K562 (cell line): Measurements from ENCODE around the gene HERPUD2. TPM values are rescaled to one million over a fixed set of nuclear protein-coding genes. Genes with fewer than 3 reads are reported as not detected.
A peak's percentile ranks its signal among the peaks of the same experiment; 100 is the strongest.

ENCODE experiments used
- ATAC-seq: fragments of 200-7000 bp; cut with Tn5 transposase; 3 replicates; pipeline ENCODE4 v1.9.1; 2020; ENCODE audit warnings: moderate library complexity
- BruUV-seq: library from RNA; stranded (reverse); fragments of 400-500 nt; replicated peaks from 2 replicates; lab custom pipeline; 2021; lab: Mats Ljungman, UMichigan
- CTCF ChIA-PET: fragments of 300-600 bp; formaldehyde crosslinking; extraction: SDS; loops from one replicate; lab custom pipeline; 2021; ENCODE audit warnings: low intra/inter-chr PET ratio; lab: Yijun Ruan, JAX
- POLR2A ChIA-PET: fragments of 300-600, 350-650 bp; sonication (Branson Sonifier 250); formaldehyde crosslinking; extraction: SDS; loops from one replicate; lab custom pipeline; 2021; ENCODE audit warnings: antibody characterized with exemption, inconsistent platforms; lab: Yijun Ruan, JAX
- DNase-seq, 4 experiments: peaks; one replicate each; pipeline versions ENCODE4 v3.0.0 to v3.0.0-alpha.2; 2011 to 2018; ENCODE audit warnings: low spot score in 3 of 4, mixed read lengths in 3 of 4; ENCODE audit errors: extremely low read depth in 1 of 4
- FAIRE-seq: peaks from 2 replicates; lab custom pipeline; 2011; peaks lifted over from hg19 to GRCh38; lab: Jason Lieb, UNC
- H2AFZ ChIP-seq: 2 replicates; pipeline ENCODE4 v1.6.0; 2011; ENCODE audit warnings: low read depth, low read length, control low read depth, inconsistent platforms
- H3K27ac ChIP-seq: fragments of 200-600 bp; 3 replicates; pipeline ENCODE4 v1.8.0; 2011; ENCODE audit warnings: low read depth, mild to moderate bottlenecking, control low read depth, inconsistent platforms, low read length, moderate library complexity, mixed read lengths; ENCODE audit errors: extremely low read depth
- H3K27me3 ChIP-seq, 2 experiments: fragments of 300-600 bp in 1 of 2; 2 replicates in 1 of 2; 3 replicates in 1 of 2; pipeline versions ENCODE4 v1.6.0 to v1.8.0; 2011; ENCODE audit warnings: inconsistent platforms in 2 of 2, low read length in 2 of 2, mild to moderate bottlenecking in 1 of 2, mixed read lengths in 1 of 2, moderate library complexity in 1 of 2; ENCODE audit not compliant: control insufficient read depth in 2 of 2, insufficient read depth in 2 of 2
- H3K36me3 ChIP-seq: fragments of 300-600 bp; 3 replicates; pipeline ENCODE4 v1.8.0; 2011; ENCODE audit warnings: mild to moderate bottlenecking, low read length, inconsistent platforms; ENCODE audit not compliant: control insufficient read depth, insufficient read depth
- H3K4me1 ChIP-seq, 2 experiments: fragments of 200-600 bp in 1 of 2; replicated peaks in 1 of 2; 2 replicates in 1 of 2; 3 replicates in 1 of 2; pipeline versions ENCODE4 v1.5.1 to v1.8.0; 2011; ENCODE audit warnings: inconsistent platforms in 2 of 2, low read length in 2 of 2, mild to moderate bottlenecking in 1 of 2, mixed read lengths in 1 of 2, moderate library complexity in 1 of 2; ENCODE audit not compliant: control insufficient read depth in 2 of 2, insufficient read depth in 2 of 2
- H3K4me2 ChIP-seq: 2 replicates; pipeline ENCODE4 v1.6.1; 2011; ENCODE audit warnings: low read length, control low read depth, inconsistent platforms, mixed read lengths; ENCODE audit not compliant: insufficient read depth
- H3K4me3 ChIP-seq: fragments of 200-600 bp; sonication (generic), shearing (Covaris generic); 2 replicates; pipeline ENCODE4 v1.5.1; 2016; ENCODE audit warnings: control low read depth, inconsistent platforms
- H3K79me2 ChIP-seq: fragments of 200-600 bp; 3 replicates; pipeline ENCODE4 v1.8.0; 2011; ENCODE audit warnings: low read length, inconsistent platforms; ENCODE audit not compliant: control insufficient read depth, insufficient read depth
- H3K9ac ChIP-seq, 2 experiments: 2 replicates each; pipeline versions ENCODE4 v1.6.0 to v1.6.1; 2011; ENCODE audit warnings: low read depth in 2 of 2, low read length in 2 of 2, control low read depth in 1 of 2, inconsistent platforms in 1 of 2, mild to moderate bottlenecking in 1 of 2, mixed read lengths in 1 of 2; ENCODE audit not compliant: insufficient read depth in 1 of 2
- H3K9me1 ChIP-seq: one replicate; pipeline ENCODE4 v1.6.0; 2011; ENCODE audit warnings: inconsistent platforms, mild to moderate bottlenecking, low read length, moderate library complexity; ENCODE audit not compliant: control insufficient read depth, insufficient read depth
- H3K9me3 ChIP-seq: replicated peaks from 2 replicates; pipeline ENCODE4 v1.5.1; 2011; ENCODE audit warnings: low read depth, low read length, inconsistent platforms; ENCODE audit not compliant: control insufficient read depth, insufficient read depth
- H4K20me1 ChIP-seq: replicated peaks from 2 replicates; pipeline ENCODE4 v1.6.1; 2011; ENCODE audit warnings: low read length, inconsistent platforms, mixed read lengths; ENCODE audit not compliant: control insufficient read depth, insufficient read depth
- BHLHE40 ChIP-seq: IDR thresholded peaks from 2 replicates; pipeline ENCODE4 v1.6.1; 2011; ENCODE audit warnings: low read length, improper control_type of control experiment
- CBX3 ChIP-seq, 2 experiments: IDR thresholded peaks; 1 replicate in 1 of 2; 2 replicates in 1 of 2; pipeline ENCODE4 v1.6.1; 2012; ENCODE audit warnings: inconsistent platforms in 2 of 2, low read length in 2 of 2, borderline replicate concordance in 1 of 2, control low read depth in 1 of 2
- DACH1 ChIP-seq: fragments of 450-650 bp; IDR thresholded peaks from 2 replicates; pipeline ENCODE4 v1.6.1; 2018; ENCODE audit not compliant: partially characterized antibody
- E4F1 ChIP-seq: fragments of 250-450 bp; sonication (Bioruptor Pico); IDR thresholded peaks from 2 replicates; pipeline ENCODE4 v1.5.0; 2021; ENCODE audit warnings: mild to moderate bottlenecking, borderline replicate concordance
- GATAD2B ChIP-seq: fragments of 450-650 bp; IDR thresholded peaks from 2 replicates; pipeline ENCODE4 v1.6.1; 2017; ENCODE audit warnings: mild to moderate bottlenecking, borderline replicate concordance
- HIVEP1 ChIP-seq: fragments of 250-450 bp; sonication (Bioruptor Pico); IDR thresholded peaks from 2 replicates; pipeline ENCODE4 v1.4.0; 2020; ENCODE audit warnings: mild to moderate bottlenecking
- HOXB6 ChIP-seq: fragments of 250-450 bp; sonication (Bioruptor Pico); IDR thresholded peaks from 2 replicates; pipeline ENCODE4 v1.5.1; 2022; ENCODE audit warnings: mild to moderate bottlenecking, borderline replicate concordance
- ILF3 ChIP-seq: fragments of 450-650 bp; IDR thresholded peaks from 2 replicates; pipeline ENCODE4 v1.6.1; 2018; ENCODE audit warnings: antibody characterized with exemption, mild to moderate bottlenecking, moderate library complexity, borderline replicate concordance
- KDM2B ChIP-seq: fragments of 250-450 bp; sonication (Bioruptor Pico); IDR thresholded peaks from 2 replicates; pipeline ENCODE4 v1.8.0; 2021; ENCODE audit warnings: mild to moderate bottlenecking, moderate library complexity
- MCM2 ChIP-seq: fragments of 450-650 bp; IDR thresholded peaks from 2 replicates; pipeline ENCODE4 v1.6.1; 2017; ENCODE audit warnings: low read depth, mild to moderate bottlenecking
- MEIS2 ChIP-seq: fragments of 450-650 bp; IDR thresholded peaks from 2 replicates; pipeline ENCODE4 v1.6.1; 2014; ENCODE audit warnings: mild to moderate bottlenecking; ENCODE audit not compliant: partially characterized antibody
- NFE2 ChIP-seq: IDR thresholded peaks from 2 replicates; pipeline ENCODE4 v1.6.1; 2014; ENCODE audit warnings: antibody characterized with exemption, low read depth
- NR1H2 ChIP-seq: sonication (generic); formaldehyde crosslinking; IDR thresholded peaks from 2 replicates; pipeline ENCODE4 v1.4.0; 2020; ENCODE audit warnings: mild to moderate bottlenecking, missing genetic modification reagents
- SRSF3 ChIP-seq: fragments of 200-400 bp; formaldehyde crosslinking; IDR thresholded peaks from 2 replicates; pipeline ENCODE4 v1.6.1; 2016; ENCODE audit warnings: mild to moderate bottlenecking, low read length, moderate library complexity; ENCODE audit not compliant: insufficient read depth
- THRAP3 ChIP-seq: fragments of 450-650 bp; IDR thresholded peaks from 2 replicates; pipeline ENCODE4 v1.6.1; 2016; ENCODE audit warnings: mild to moderate bottlenecking, inconsistent platforms, borderline replicate concordance
- TRIM24 ChIP-seq, 2 experiments: fragments of 450-650 bp; IDR thresholded peaks; 2 replicates each; pipeline ENCODE4 v1.6.1; 2016
- ZNF551 ChIP-seq: fragments of 250-450 bp; sonication (Bioruptor Pico); IDR thresholded peaks from 2 replicates; pipeline ENCODE4 v1.5.0; 2021; ENCODE audit warnings: mild to moderate bottlenecking, moderate library complexity
- WGBS: fragments of 100-300 bp; shearing (Covaris generic); methylation state at CpG from one replicate; pipeline ENCODE4 v1.1.6; 2016; ENCODE audit warnings: low coverage, mixed read lengths; ENCODE audit not compliant: insufficient coverage; ENCODE audit errors: missing lambda C conversion rate; 5-methylcytosine and 5-hydroxymethylcytosine counted together
- in situ Hi-C: fragments of 300-500 bp; cut with MboI; formaldehyde crosslinking; loops from 4 replicates; pipeline ENCODE4 v1.15.0; 2018; ENCODE audit warnings: inconsistent platforms, mixed read lengths
- intact Hi-C: fragments of 100-400 bp; cut with micrococcal nuclease; formaldehyde crosslinking; loops from 2 replicates; pipeline ENCODE4 v1.14.2; 2022
- polyA plus RNA-seq, 8 experiments: library from polyadenylated mRNA; depleted of rRNA in 4 of 8; stranded (reverse) in 5 of 8; unstranded in 3 of 8; fragments of >200 nt; fragmentation: Nextera tagmentation in 2 of 8; fragmentation: Illumina TruSeq in 1 of 8; extraction: Ambion mirVana in 2 of 8; extraction: Trizol in 1 of 8; gene quantifications; 2 replicates each; pipeline versions ENCODE4 v1.2.1 to v1.2.3, GENCODE V29; 2011 to 2014; ENCODE audit warnings: inconsistent platforms in 1 of 8, missing spikeins in 1 of 8
- total RNA-seq, 7 experiments: library from RNA; depleted of rRNA in 6 of 7; stranded (reverse); fragments of >200 nt in 6 of 7; fragmentation: Illumina TruSeq in 2 of 7; extraction: Trizol in 2 of 7; gene quantifications; 2 replicates each; pipeline versions ENCODE4 v1.2.1 to v1.2.3, GENCODE V29; 2011 to 2021; ENCODE audit warnings: low replicate concordance in 1 of 7
- TF ChIP-seq, protein P1 (sequence below): sonication (generic); formaldehyde crosslinking; IDR thresholded peaks from 2 replicates; pipeline ENCODE4 v1.8.0; 2022; ENCODE audit warnings: missing genetic modification reagents, mild to moderate bottlenecking, moderate library complexity, borderline replicate concordance
- TF ChIP-seq, protein P2 (sequence below): fragments of 250-450 bp; sonication (Bioruptor Pico); IDR thresholded peaks from 2 replicates; pipeline ENCODE4 v1.8.0; 2021; ENCODE audit warnings: moderate library complexity, mild to moderate bottlenecking, inconsistent platforms

Gene HERPUD2
- total and polyA plus RNA-seq, 9 of the 15 experiments (the other 6 are each of a cell fraction or from before 2014, with no cell fraction given), result 4.1 to 28.5 (median 12.3) TPM

DNA sequence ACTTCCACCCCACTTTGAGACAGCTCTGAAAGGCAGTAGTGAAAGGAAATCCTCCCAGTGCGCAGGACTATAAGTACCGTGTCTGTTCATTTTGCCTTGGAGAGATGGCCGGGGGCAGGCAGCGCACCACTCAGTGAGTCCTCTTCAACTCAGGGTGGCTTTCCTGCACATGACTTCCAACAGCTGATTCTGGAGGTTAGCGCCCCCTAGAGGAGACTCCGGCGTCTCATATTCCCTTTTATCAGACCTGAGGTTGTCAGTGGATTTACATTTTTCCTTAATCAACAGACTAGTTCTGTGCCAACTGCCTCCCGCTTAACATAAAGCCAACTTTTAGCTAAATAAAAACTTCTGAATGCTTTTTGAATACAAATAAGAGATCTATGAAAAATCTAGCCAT, 101.0 kb downstream of the HERPUD2 start (continued):
- TF ChIP-seq BHLHE40 (peak; percentile 73; the same call in 1 of the 2 replicates), THRAP3 (no peak), NR1H2 (CRISPR knock-in tag) (no peak), DACH1 (peak; percentile 80), NFE2 (no peak), SRSF3 (no peak)
- TF ChIP-seq, protein P1, sequence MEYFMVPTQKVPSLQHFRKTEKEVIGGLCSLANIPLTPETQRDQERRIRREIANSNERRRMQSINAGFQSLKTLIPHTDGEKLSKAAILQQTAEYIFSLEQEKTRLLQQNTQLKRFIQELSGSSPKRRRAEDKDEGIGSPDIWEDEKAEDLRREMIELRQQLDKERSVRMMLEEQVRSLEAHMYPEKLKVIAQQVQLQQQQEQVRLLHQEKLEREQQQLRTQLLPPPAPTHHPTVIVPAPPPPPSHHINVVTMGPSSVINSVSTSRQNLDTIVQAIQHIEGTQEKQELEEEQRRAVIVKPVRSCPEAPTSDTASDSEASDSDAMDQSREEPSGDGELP (CRISPR knock-in tag), result peak; percentile 80

DNA sequence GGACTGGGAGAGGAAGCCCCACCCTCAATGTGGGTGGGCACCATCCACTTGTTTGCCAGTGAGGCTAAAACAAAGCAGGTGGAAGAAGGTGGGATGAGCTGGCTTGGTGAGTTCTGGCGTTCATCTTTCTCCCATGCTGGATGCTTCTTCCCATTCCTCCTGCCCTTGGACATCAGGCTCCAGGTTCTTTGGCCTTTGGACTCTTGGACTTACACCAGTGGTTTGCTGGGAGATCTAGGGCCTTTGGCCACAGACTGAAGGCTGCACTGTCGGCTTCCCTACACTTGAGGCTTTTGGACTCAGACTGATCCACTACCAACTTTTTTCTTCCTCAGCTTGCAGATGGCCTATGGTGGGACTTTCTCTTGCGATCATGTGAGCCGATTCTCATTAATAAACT, 106.3 kb downstream of the HERPUD2 start:
- BruUV-seq, result no TSS peak
- Histone ChIP-seq H3K9me1 (no peaks in the 10 kb centered on the region), H3K9ac (no peak overlapping the region), H3K4me2 (no peak overlapping the region), H3K27ac (no peak overlapping the region), H3K4me1 (no peaks in the 10 kb centered on the region), H3K36me3 (no peaks in the 10 kb centered on the region), H4K20me1 (no peaks in the 10 kb centered on the region), H3K9me3 (no peaks in the 10 kb centered on the region), H3K79me2 (no peaks in the 10 kb centered on the region), H3K27me3 (peaks cover 0 to 5% of the 10 kb centered on the region in 2 experiments; a peak in 2 of 5 replicates), H2AFZ (no peak overlapping the region), H3K4me3 (no peak overlapping the region)
- ChIA-PET POLR2A (no interaction called here), CTCF (no interaction called here)
- in situ Hi-C loops (no loop called here), intact Hi-C loops (no loop called here)
- WGBS, result 2% methylated on average over 4 of the region's 4 CpGs
- TF ChIP-seq TRIM24 (IDR thresholded peaks at IDR 0.05), result no peak
- no peak for TF ChIP-seq KDM2B (CRISPR knock-in tag)
- no peak for TF ChIP-seq ILF3
- no peak for TF ChIP-seq HOXB6
- TF ChIP-seq HIVEP1 (CRISPR knock-in tag), result no peak
- no peak for TF ChIP-seq CBX3 (IDR thresholded peaks at IDR 0.05; ENCODE audit: borderline replicate concordance in 1 of 2, low read length in 2 of 2)
- no peak for TF ChIP-seq E4F1
- no peak for TF ChIP-seq MCM2
- TF ChIP-seq ZNF551 (CRISPR knock-in tag), result no peak
- TF ChIP-seq, protein P2, sequence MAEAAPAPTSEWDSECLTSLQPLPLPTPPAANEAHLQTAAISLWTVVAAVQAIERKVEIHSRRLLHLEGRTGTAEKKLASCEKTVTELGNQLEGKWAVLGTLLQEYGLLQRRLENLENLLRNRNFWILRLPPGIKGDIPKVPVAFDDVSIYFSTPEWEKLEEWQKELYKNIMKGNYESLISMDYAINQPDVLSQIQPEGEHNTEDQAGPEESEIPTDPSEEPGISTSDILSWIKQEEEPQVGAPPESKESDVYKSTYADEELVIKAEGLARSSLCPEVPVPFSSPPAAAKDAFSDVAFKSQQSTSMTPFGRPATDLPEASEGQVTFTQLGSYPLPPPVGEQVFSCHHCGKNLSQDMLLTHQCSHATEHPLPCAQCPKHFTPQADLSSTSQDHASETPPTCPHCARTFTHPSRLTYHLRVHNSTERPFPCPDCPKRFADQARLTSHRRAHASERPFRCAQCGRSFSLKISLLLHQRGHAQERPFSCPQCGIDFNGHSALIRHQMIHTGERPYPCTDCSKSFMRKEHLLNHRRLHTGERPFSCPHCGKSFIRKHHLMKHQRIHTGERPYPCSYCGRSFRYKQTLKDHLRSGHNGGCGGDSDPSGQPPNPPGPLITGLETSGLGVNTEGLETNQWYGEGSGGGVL (CRISPR knock-in tag), result no peak
- no peak for TF ChIP-seq MEIS2
- no peak for TF ChIP-seq GATAD2B
- FAIRE-seq (no peak), ATAC-seq (no peak), DNase-seq (no peak)
